ENCODE results near the gene CTSL. TPM values are rescaled to one million over a fixed set of nuclear protein-coding genes. Genes with fewer than 3 reads are reported as not detected.

CTSL gene
- total RNA-seq, 1 experiment from 2014 or later: 39.7 TPM

GRCh38 chr9:87740209-87740608 lies 14.3 kb downstream of the CTSL start (continued):
- TF ChIP-seq ATF6 (CRISPR knock-in tag; IDR thresholded peaks at IDR 0.05) (no peak), TCF7 (CRISPR knock-in tag; IDR thresholded peaks at IDR 0.05; ENCODE audit: low read depth) (no peak)
- TF ChIP-seq, protein P1, sequence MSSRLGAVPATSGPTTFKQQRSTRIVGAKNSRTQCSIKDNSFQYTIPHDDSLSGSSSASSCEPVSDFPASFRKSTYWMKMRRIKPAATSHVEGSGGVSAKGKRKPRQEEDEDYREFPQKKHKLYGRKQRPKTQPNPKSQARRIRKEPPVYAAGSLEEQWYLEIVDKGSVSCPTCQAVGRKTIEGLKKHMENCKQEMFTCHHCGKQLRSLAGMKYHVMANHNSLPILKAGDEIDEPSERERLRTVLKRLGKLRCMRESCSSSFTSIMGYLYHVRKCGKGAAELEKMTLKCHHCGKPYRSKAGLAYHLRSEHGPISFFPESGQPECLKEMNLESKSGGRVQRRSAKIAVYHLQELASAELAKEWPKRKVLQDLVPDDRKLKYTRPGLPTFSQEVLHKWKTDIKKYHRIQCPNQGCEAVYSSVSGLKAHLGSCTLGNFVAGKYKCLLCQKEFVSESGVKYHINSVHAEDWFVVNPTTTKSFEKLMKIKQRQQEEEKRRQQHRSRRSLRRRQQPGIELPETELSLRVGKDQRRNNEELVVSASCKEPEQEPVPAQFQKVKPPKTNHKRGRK (CRISPR knock-in tag; IDR thresholded peaks at IDR 0.05; ENCODE audit: borderline replicate concordance): no peak

DNA sequence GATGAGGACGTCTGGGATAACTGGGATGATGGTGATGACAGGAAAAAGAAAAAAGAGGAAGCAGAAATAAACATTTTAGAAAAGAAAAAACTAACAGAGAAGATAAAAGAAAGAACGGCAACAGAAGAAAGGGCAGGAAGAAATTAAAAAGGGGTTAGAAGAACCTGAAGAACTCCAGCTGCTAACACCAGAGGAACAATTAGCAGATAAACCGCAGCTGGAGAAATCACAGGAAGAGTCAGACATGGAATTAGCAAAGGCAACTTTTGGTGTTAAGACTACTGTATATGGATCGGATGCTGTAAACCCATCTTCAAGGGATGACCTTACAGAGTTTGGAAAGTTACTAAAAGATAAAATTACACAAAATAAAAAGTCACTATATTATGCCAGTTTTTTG lies 15.4 kb downstream of the CTSL start:
- no peak for ATAC-seq
- TF ChIP-seq CREB1 (CRISPR knock-in tag; IDR thresholded peaks at IDR 0.05): no peak
- no peak for TF ChIP-seq CREM (CRISPR knock-in tag; IDR thresholded peaks at IDR 0.05)
- TF ChIP-seq, protein P2, sequence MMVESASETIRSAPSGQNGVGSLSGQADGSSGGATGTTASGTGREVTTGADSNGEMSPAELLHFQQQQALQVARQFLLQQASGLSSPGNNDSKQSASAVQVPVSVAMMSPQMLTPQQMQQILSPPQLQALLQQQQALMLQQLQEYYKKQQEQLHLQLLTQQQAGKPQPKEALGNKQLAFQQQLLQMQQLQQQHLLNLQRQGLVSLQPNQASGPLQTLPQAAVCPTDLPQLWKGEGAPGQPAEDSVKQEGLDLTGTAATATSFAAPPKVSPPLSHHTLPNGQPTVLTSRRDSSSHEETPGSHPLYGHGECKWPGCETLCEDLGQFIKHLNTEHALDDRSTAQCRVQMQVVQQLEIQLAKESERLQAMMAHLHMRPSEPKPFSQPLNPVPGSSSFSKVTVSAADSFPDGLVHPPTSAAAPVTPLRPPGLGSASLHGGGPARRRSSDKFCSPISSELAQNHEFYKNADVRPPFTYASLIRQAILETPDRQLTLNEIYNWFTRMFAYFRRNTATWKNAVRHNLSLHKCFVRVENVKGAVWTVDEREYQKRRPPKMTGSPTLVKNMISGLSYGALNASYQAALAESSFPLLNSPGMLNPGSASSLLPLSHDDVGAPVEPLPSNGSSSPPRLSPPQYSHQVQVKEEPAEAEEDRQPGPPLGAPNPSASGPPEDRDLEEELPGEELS (CRISPR knock-in tag; IDR thresholded peaks at IDR 0.05): no peak
- no peak for TF ChIP-seq GABPB1 (CRISPR knock-in tag; IDR thresholded peaks at IDR 0.05)
- no peak for TF ChIP-seq ZNF263 (CRISPR knock-in tag; IDR thresholded peaks at IDR 0.05; ENCODE audit: low read depth)
- TF ChIP-seq, protein P3, sequence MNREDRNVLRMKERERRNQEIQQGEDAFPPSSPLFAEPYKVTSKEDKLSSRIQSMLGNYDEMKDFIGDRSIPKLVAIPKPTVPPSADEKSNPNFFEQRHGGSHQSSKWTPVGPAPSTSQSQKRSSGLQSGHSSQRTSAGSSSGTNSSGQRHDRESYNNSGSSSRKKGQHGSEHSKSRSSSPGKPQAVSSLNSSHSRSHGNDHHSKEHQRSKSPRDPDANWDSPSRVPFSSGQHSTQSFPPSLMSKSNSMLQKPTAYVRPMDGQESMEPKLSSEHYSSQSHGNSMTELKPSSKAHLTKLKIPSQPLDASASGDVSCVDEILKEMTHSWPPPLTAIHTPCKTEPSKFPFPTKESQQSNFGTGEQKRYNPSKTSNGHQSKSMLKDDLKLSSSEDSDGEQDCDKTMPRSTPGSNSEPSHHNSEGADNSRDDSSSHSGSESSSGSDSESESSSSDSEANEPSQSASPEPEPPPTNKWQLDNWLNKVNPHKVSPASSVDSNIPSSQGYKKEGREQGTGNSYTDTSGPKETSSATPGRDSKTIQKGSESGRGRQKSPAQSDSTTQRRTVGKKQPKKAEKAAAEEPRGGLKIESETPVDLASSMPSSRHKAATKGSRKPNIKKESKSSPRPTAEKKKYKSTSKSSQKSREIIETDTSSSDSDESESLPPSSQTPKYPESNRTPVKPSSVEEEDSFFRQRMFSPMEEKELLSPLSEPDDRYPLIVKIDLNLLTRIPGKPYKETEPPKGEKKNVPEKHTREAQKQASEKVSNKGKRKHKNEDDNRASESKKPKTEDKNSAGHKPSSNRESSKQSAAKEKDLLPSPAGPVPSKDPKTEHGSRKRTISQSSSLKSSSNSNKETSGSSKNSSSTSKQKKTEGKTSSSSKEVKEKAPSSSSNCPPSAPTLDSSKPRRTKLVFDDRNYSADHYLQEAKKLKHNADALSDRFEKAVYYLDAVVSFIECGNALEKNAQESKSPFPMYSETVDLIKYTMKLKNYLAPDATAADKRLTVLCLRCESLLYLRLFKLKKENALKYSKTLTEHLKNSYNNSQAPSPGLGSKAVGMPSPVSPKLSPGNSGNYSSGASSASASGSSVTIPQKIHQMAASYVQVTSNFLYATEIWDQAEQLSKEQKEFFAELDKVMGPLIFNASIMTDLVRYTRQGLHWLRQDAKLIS (CRISPR knock-in tag; IDR thresholded peaks at IDR 0.05; ENCODE audit: borderline replicate concordance): no peak
- no peak for TF ChIP-seq TCF7 (CRISPR knock-in tag; IDR thresholded peaks at IDR 0.05; ENCODE audit: low read depth)
- POLR2A ChIA-PET: no interaction called here
- Mint-ChIP-seq H3K9me3 (peaks cover 42% of the 10 kb centered on the region), H3K27me3 (ENCODE audit: low read depth) (no peaks in the 10 kb centered on the region; the same call in none of the 2 replicates), H3K4me1 (no peaks in the 10 kb centered on the region), H3K4me3 (no peak overlapping the region), H3K27ac (no peak overlapping the region), H3K36me3 (peaks cover 20% of the 10 kb centered on the region)
- DNase-seq (ENCODE audit: low spot score): no peak
- CTCF ChIA-PET: no interaction called here

DNA sequence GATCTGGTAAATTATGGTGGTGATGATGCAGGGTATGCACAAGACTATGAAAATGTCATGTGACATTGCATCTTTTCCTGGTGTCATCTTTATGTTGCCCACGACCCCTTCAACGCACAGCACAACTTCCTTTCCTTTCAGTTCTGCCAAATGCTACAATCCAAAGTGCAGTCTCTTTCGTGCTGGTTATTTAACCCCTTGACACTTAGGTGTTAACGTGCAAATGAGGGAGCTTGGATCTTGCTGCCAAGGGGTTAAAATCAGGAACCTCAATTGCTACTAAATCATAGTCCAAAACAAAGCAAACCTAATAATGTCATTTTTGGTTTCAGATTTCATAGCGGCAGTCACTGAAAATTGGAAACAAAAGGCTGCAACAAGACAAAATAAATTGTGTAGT lies 16.0 kb downstream of the CTSL start:
- DNase-seq (ENCODE audit: low spot score) (no peak), ATAC-seq (no peak)
- Mint-ChIP-seq H3K9me3 (peaks cover 42% of the 10 kb centered on the region), H3K27ac (no peak overlapping the region), H3K27me3 (ENCODE audit: low read depth) (no peaks in the 10 kb centered on the region; the same call in none of the 2 replicates), H3K4me3 (no peak overlapping the region), H3K4me1 (no peaks in the 10 kb centered on the region), H3K36me3 (peaks cover 20% of the 10 kb centered on the region)
- ChIA-PET POLR2A (no interaction called here), CTCF (no interaction called here)
- TF ChIP-seq, protein P4, sequence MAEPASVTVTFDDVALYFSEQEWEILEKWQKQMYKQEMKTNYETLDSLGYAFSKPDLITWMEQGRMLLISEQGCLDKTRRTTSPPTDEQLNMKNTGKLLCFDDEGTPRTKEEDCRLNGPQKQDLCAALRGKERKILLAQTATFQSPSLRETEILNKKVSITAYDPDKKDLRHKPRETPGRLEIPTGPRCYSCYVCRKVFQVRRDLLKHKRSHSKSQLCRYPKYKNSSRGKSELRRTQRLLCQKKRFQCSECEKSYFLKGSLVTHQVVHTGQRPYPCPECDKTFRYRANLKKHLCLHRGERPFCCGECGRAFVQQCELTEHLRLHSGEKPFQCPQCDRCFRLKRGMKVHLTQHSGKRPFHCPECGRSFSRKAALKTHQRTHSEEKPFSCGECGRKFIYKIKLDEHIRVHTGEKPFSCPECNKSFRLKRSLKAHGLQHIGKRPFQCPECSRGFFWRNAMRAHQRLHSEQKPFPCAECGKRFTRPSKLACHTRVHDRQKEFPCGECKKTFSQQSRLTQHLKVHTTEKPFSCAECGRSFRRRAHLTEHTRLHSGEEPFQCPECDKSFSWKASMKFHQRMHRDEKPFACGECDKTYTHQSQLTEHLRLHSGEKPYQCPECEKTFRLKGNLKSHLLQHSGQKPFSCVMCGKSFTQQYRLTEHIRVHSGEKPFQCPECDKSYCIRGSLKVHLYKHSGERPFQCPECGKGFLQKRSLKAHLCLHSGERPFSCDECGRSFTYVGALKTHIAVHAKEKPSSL (CRISPR knock-in tag; conservative IDR thresholded peaks at IDR 0.05): no peak
- TF ChIP-seq ZBTB43 (CRISPR knock-in tag; IDR thresholded peaks at IDR 0.05) (no peak), HMGXB4 (CRISPR knock-in tag; IDR thresholded peaks at IDR 0.05) (no peak)
- TF ChIP-seq, protein P5, sequence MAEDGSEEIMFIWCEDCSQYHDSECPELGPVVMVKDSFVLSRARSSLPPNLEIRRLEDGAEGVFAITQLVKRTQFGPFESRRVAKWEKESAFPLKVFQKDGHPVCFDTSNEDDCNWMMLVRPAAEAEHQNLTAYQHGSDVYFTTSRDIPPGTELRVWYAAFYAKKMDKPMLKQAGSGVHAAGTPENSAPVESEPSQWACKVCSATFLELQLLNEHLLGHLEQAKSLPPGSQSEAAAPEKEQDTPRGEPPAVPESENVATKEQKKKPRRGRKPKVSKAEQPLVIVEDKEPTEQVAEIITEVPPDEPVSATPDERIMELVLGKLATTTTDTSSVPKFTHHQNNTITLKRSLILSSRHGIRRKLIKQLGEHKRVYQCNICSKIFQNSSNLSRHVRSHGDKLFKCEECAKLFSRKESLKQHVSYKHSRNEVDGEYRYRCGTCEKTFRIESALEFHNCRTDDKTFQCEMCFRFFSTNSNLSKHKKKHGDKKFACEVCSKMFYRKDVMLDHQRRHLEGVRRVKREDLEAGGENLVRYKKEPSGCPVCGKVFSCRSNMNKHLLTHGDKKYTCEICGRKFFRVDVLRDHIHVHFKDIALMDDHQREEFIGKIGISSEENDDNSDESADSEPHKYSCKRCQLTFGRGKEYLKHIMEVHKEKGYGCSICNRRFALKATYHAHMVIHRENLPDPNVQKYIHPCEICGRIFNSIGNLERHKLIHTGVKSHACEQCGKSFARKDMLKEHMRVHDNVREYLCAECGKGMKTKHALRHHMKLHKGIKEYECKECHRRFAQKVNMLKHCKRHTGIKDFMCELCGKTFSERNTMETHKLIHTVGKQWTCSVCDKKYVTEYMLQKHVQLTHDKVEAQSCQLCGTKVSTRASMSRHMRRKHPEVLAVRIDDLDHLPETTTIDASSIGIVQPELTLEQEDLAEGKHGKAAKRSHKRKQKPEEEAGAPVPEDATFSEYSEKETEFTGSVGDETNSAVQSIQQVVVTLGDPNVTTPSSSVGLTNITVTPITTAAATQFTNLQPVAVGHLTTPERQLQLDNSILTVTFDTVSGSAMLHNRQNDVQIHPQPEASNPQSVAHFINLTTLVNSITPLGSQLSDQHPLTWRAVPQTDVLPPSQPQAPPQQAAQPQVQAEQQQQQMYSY (CRISPR knock-in tag; IDR thresholded peaks at IDR 0.05): no peak

All from WTC11 (cell line).